A673 (cell line): ENCODE measurements around the gene ERBB2. TPM values are rescaled to one million over a fixed set of nuclear protein-coding genes. Genes with fewer than 3 reads are reported as not detected.

Experiments
- BruUV-seq: library from RNA; stranded (reverse); fragments of 400-500 nt; replicated peaks from 2 replicates; lab custom pipeline; 2021; lab: Mats Ljungman, UMichigan
- CTCF ChIA-PET: fragments of 300-600 bp; sonication (Branson Sonifier 250); formaldehyde crosslinking; loops from one replicate; lab custom pipeline; 2022; ENCODE audit warnings: antibody characterized with exemption; lab: Charles Lee
- POLR2A ChIA-PET: fragments of 300-600 bp; sonication (Branson Sonifier 250); formaldehyde crosslinking; loops from one replicate; lab custom pipeline; 2022; ENCODE audit warnings: antibody characterized with exemption; ENCODE audit not compliant: low non-redundant PET; lab: Charles Lee
- DNase-seq: peaks from one replicate; pipeline ENCODE4 v3.0.0-alpha.2; 2015; ENCODE audit warnings: low spot score
- H3K27ac ChIP-seq: fragments of 200-600 bp; sonication (generic); 2 replicates; pipeline ENCODE4 v1.5.1; 2016; ENCODE audit warnings: mixed run types, low read depth, mild to moderate bottlenecking, mixed read lengths, antibody characterized with exemption, low read length; ENCODE audit not compliant: poor library complexity, severe bottlenecking
- H3K27me3 ChIP-seq: fragments of 200-600 bp; sonication (generic); replicated peaks from 2 replicates; pipeline ENCODE4 v1.6.1; 2017; ENCODE audit warnings: mixed run types, low read depth, mild to moderate bottlenecking, mixed read lengths, antibody characterized with exemption, low read length; ENCODE audit not compliant: insufficient read depth, poor library complexity
- H3K36me3 ChIP-seq: fragments of 200-600 bp; sonication (generic); 2 replicates; pipeline ENCODE4 v1.6.1; 2016; ENCODE audit warnings: mixed run types, mild to moderate bottlenecking, mixed read lengths, antibody characterized with exemption, low read length; ENCODE audit not compliant: insufficient read depth, poor library complexity, severe bottlenecking
- H3K4me1 ChIP-seq: fragments of 200-600 bp; sonication (generic); 2 replicates; pipeline ENCODE4 v1.6.1; 2017; ENCODE audit warnings: mixed run types, mild to moderate bottlenecking, mixed read lengths, antibody characterized with exemption, low read length; ENCODE audit not compliant: insufficient read depth, poor library complexity, severe bottlenecking
- H3K4me3 ChIP-seq: fragments of 200-600 bp; sonication (generic); 2 replicates; pipeline ENCODE4 v1.5.1; 2016; ENCODE audit warnings: low read depth, mixed run types, mild to moderate bottlenecking, mixed read lengths, low read length; ENCODE audit not compliant: poor library complexity, severe bottlenecking
- H3K9me3 ChIP-seq: fragments of 200-600 bp; sonication (generic); 2 replicates; pipeline ENCODE4 v1.6.1; 2016; ENCODE audit warnings: mixed run types, low read depth, mild to moderate bottlenecking, mixed read lengths, antibody characterized with exemption, low read length; ENCODE audit not compliant: poor library complexity, severe bottlenecking
- CTCF ChIP-seq: fragments of 300-800, 200-600 bp; sonication (generic); conservative IDR thresholded peaks from 2 replicates; pipeline ENCODE4 v1.5.1; 2017; ENCODE audit warnings: low read depth, mild to moderate bottlenecking, antibody characterized with exemption, low read length, moderate library complexity, mixed read lengths
- EZH2 ChIP-seq: fragments of 200-600 bp; sonication (generic); IDR thresholded peaks from 2 replicates; pipeline ENCODE4 v1.6.1; 2017; ENCODE audit warnings: borderline replicate concordance, low read depth, mild to moderate bottlenecking, mixed read lengths, antibody characterized with exemption, low read length; ENCODE audit not compliant: poor library complexity, severe bottlenecking
- intact Hi-C: fragments of 100-400 bp; cut with micrococcal nuclease; formaldehyde crosslinking; loops from one replicate; pipeline ENCODE4 v1.10.0; 2022; ENCODE audit not compliant: unreplicated experiment
- total RNA-seq: library from RNA; stranded (reverse); gene quantifications from 2 replicates; pipeline ENCODE4 v1.2.3, GENCODE V29; 2021

The ERBB2 gene
- total RNA-seq, 1 experiment from 2014 or later = 11.1 TPM

GRCh38 chr17:39719563-39720355 lies 19.9 kb downstream of the ERBB2 start:
- Histone ChIP-seq H3K4me3 (no peak overlapping the region), H3K9me3 (no peaks in the 10 kb centered on the region), H3K4me1 (no peaks in the 10 kb centered on the region), H3K27ac (no peak overlapping the region), H3K27me3 (no peaks in the 10 kb centered on the region), H3K36me3 (no peaks in the 10 kb centered on the region)
- BruUV-seq = no TSS peak
- CTCF ChIA-PET = interaction anchor here (0.9 kb wide), 1 partner anchor 98 kb away, joined by 5 read pairs; no protein-coding TSS in a partner anchor
- POLR2A ChIA-PET = no interaction called here
- intact Hi-C loops = no loop called here
- DNase-seq = no peak
- no peak for TF ChIP-seq CTCF
- TF ChIP-seq EZH2 = no peak

GRCh38 chr17:39722104-39722503 lies 22.2 kb downstream of the ERBB2 start:
- Histone ChIP-seq H3K36me3 (no peaks in the 10 kb centered on the region), H3K27me3 (no peaks in the 10 kb centered on the region), H3K4me1 (no peaks in the 10 kb centered on the region), H3K4me3 (no peak overlapping the region), H3K27ac (no peak overlapping the region), H3K9me3 (no peaks in the 10 kb centered on the region)
- ChIA-PET CTCF (no interaction called here), POLR2A (no interaction called here)
- intact Hi-C loops = no loop called here
- TF ChIP-seq CTCF (no peak), EZH2 (no peak)
- no peak for DNase-seq
- no TSS peak for BruUV-seq

- H3K27me3 ChIP-seq = no peaks in the 10 kb centered on the region
- TF ChIP-seq CTCF (no peak), EZH2 (no peak)
- ChIA-PET POLR2A (interaction anchor here (0.6 kb wide), 1 partner anchor 1116 kb away, joined by 3 read pairs; no protein-coding TSS in a partner anchor), CTCF (no interaction called here)
- H3K9me3 ChIP-seq = no peaks in the 10 kb centered on the region
- intact Hi-C loops = no loop called here
- no peak for DNase-seq
- no peak overlapping the region for H3K4me3 ChIP-seq
- BruUV-seq = no TSS peak
- H3K4me1 ChIP-seq = no peaks in the 10 kb centered on the region
- H3K36me3 ChIP-seq = no peaks in the 10 kb centered on the region
- no peak overlapping the region for H3K27ac ChIP-seq
Observed at GRCh38 chr17:39722965-39723848, 23.3 kb downstream of the ERBB2 start.
